ENCODE measurements around the gene BAX.

BAX gene

GRCh38 chr19:49006905-49007304, 52.2 kb downstream of the BAX start:
- Histone ChIP-seq H3K9ac (ENCODE audit: insufficient read length, low read depth) (no peak overlapping the region), H3K4me3 (ENCODE audit: insufficient read length, low read depth) (no peak overlapping the region), H3K36me3 (ENCODE audit: insufficient read depth, insufficient read length, low read length) (peaks cover 76% of the 10 kb centered on the region), H3K4me1 (ENCODE audit: insufficient read depth, insufficient read length) (no peaks in the 10 kb centered on the region), H3K9me3 (ENCODE audit: insufficient read depth, low read length) (no peaks in the 10 kb centered on the region), H3K27me3 (ENCODE audit: insufficient read depth, insufficient read length) (no peaks in the 10 kb centered on the region)
- no peak for DNase-seq (ENCODE audit: low read depth, low spot score)
- TF ChIP-seq ZNF274 (IDR thresholded peaks at IDR 0.05; ENCODE audit: low read depth, low read length) (no peak), SUZ12 (IDR thresholded peaks at IDR 0.05; ENCODE audit: extremely low read depth, insufficient read depth, insufficient read length) (no peak), YY1 (IDR thresholded peaks at IDR 0.05; ENCODE audit: insufficient read depth, insufficient read length) (no peak)

- Histone ChIP-seq H3K36me3 (ENCODE audit: insufficient read depth, insufficient read length, low read length) (peaks cover 75% of the 10 kb centered on the region), H3K9me3 (ENCODE audit: insufficient read depth, low read length) (no peaks in the 10 kb centered on the region)
- DNase-seq (ENCODE audit: low read depth, low spot score): no peak
Observed at GRCh38 chr19:49009828-49010227, 55.2 kb downstream of the BAX start.

GRCh38 chr19:49010453-49010852, 55.8 kb downstream of the BAX start:
- H3K9ac ChIP-seq (ENCODE audit: insufficient read length, low read depth): no peak overlapping the region
- H3K4me3 ChIP-seq (ENCODE audit: insufficient read length, low read depth): no peak overlapping the region
- peaks cover 75% of the 10 kb centered on the region for H3K36me3 ChIP-seq (ENCODE audit: insufficient read depth, insufficient read length, low read length)
- DNase-seq (ENCODE audit: low read depth, low spot score): no peak
- H3K4me1 ChIP-seq (ENCODE audit: insufficient read depth, insufficient read length): no peaks in the 10 kb centered on the region
- H3K27me3 ChIP-seq (ENCODE audit: insufficient read depth, insufficient read length): no peaks in the 10 kb centered on the region
- no peaks in the 10 kb centered on the region for H3K9me3 ChIP-seq (ENCODE audit: insufficient read depth, low read length)
- TF ChIP-seq SUZ12 (IDR thresholded peaks at IDR 0.05; ENCODE audit: extremely low read depth, insufficient read depth, insufficient read length): no peak
- TF ChIP-seq YY1 (IDR thresholded peaks at IDR 0.05; ENCODE audit: insufficient read depth, insufficient read length): no peak
- no peak for TF ChIP-seq ZNF274 (IDR thresholded peaks at IDR 0.05; ENCODE audit: low read depth, low read length)

More at GRCh38 chr19:49009828-49010227, 55.2 kb downstream of the BAX start:
- TF ChIP-seq YY1 (IDR thresholded peaks at IDR 0.05; ENCODE audit: insufficient read depth, insufficient read length) (no peak), ZNF274 (IDR thresholded peaks at IDR 0.05; ENCODE audit: low read depth, low read length) (no peak), SUZ12 (IDR thresholded peaks at IDR 0.05; ENCODE audit: extremely low read depth, insufficient read depth, insufficient read length) (no peak)
- Histone ChIP-seq H3K27me3 (ENCODE audit: insufficient read depth, insufficient read length) (no peaks in the 10 kb centered on the region), H3K4me3 (ENCODE audit: insufficient read length, low read depth) (no peak overlapping the region), H3K4me1 (ENCODE audit: insufficient read depth, insufficient read length) (no peaks in the 10 kb centered on the region), H3K9ac (ENCODE audit: insufficient read length, low read depth) (no peak overlapping the region)

GRCh38 chr19:49011194-49011593, 56.5 kb downstream of the BAX start:
- Histone ChIP-seq H3K4me3 (ENCODE audit: insufficient read length, low read depth) (no peak overlapping the region), H3K9me3 (ENCODE audit: insufficient read depth, low read length) (no peaks in the 10 kb centered on the region), H3K36me3 (ENCODE audit: insufficient read depth, insufficient read length, low read length) (peaks cover 78% of the 10 kb centered on the region), H3K4me1 (ENCODE audit: insufficient read depth, insufficient read length) (no peaks in the 10 kb centered on the region), H3K9ac (ENCODE audit: insufficient read length, low read depth) (no peak overlapping the region), H3K27me3 (ENCODE audit: insufficient read depth, insufficient read length) (no peaks in the 10 kb centered on the region)
- TF ChIP-seq ZNF274 (IDR thresholded peaks at IDR 0.05; ENCODE audit: low read depth, low read length): no peak
- TF ChIP-seq YY1 (IDR thresholded peaks at IDR 0.05; ENCODE audit: insufficient read depth, insufficient read length): no peak
- no peak for TF ChIP-seq SUZ12 (IDR thresholded peaks at IDR 0.05; ENCODE audit: extremely low read depth, insufficient read depth, insufficient read length)
- no peak for DNase-seq (ENCODE audit: low read depth, low spot score)
